HepG2 (cell line): ENCODE data around the gene STK4. TPM values are rescaled to one million over a fixed set of nuclear protein-coding genes. Genes with fewer than 3 reads are reported as not detected.
A peak's percentile ranks its signal among the peaks of the same experiment; 100 is the strongest.

Experiments
- ATAC-seq: fragments of 200-7000 bp; cut with Tn5 transposase; 3 replicates; pipeline ENCODE4 v1.9.1; 2020; ENCODE audit warnings: mild to moderate bottlenecking, moderate library complexity
- BruUV-seq: library from RNA; stranded (reverse); fragments of 400-500 nt; replicated peaks from 2 replicates; lab custom pipeline; 2021; lab: Mats Ljungman, UMichigan
- CTCF ChIA-PET: fragments of 300-600 bp; formaldehyde crosslinking; extraction: SDS; loops from one replicate; lab custom pipeline; 2021; ENCODE audit warnings: low total read pairs, inconsistent platforms, low intra/inter-chr PET ratio; lab: Yijun Ruan, JAX
- POLR2A ChIA-PET: fragments of 350-600 bp; sonication (Branson Sonifier 250); formaldehyde crosslinking; loops from one replicate; lab custom pipeline; 2020; ENCODE audit warnings: antibody characterized with exemption, inconsistent platforms; lab: Yijun Ruan, JAX
- DNase-seq: peaks from one replicate; pipeline ENCODE4 v3.0.0-alpha.2; 2015; ENCODE audit warnings: low spot score
- FAIRE-seq: peaks from 3 replicates; lab custom pipeline; 2011; peaks lifted over from hg19 to GRCh38; lab: Jason Lieb, UNC
- H2AFZ ChIP-seq: one replicate; pipeline ENCODE4 v1.6.1; 2011; ENCODE audit warnings: low read length, inconsistent platforms
- H3K27ac ChIP-seq: fragments of 300-600 bp; 3 replicates; pipeline ENCODE4 v1.8.0; 2011; ENCODE audit warnings: mixed run types, mild to moderate bottlenecking, mixed read lengths, low read length, inconsistent platforms; ENCODE audit not compliant: insufficient read depth; ENCODE audit errors: extremely low read length
- H3K27me3 ChIP-seq, 2 experiments: fragments of 200-600 bp in 1 of 2; 2 replicates in 1 of 2; 3 replicates in 1 of 2; pipeline versions ENCODE4 v1.6.0 to v1.8.0; 2011; ENCODE audit warnings: low read length in 2 of 2, mild to moderate bottlenecking in 2 of 2, moderate library complexity in 2 of 2, inconsistent platforms in 1 of 2; ENCODE audit not compliant: insufficient read depth in 2 of 2, control insufficient read depth in 1 of 2
- H3K36me3 ChIP-seq, 2 experiments: fragments of 200-600 bp in 1 of 2; replicated peaks in 1 of 2; 2 replicates in 1 of 2; 3 replicates in 1 of 2; pipeline versions ENCODE4 v1.5.1 to v1.8.0; 2011; ENCODE audit warnings: low read length in 2 of 2, inconsistent platforms in 1 of 2; ENCODE audit not compliant: insufficient read depth in 2 of 2, control insufficient read depth in 1 of 2
- H3K4me1 ChIP-seq: 2 replicates; pipeline ENCODE4 v1.5.1; 2012; ENCODE audit warnings: low read length, inconsistent platforms; ENCODE audit not compliant: insufficient read depth
- H3K4me2 ChIP-seq: 2 replicates; pipeline ENCODE4 v1.6.0; 2011; ENCODE audit warnings: low read depth, low read length, inconsistent platforms
- H3K4me3 ChIP-seq, 3 experiments: fragments of 200-600 bp in 1 of 3; sonication (generic), shearing (Covaris generic) in 1 of 3; replicated peaks in 1 of 3; 2 replicates each; pipeline ENCODE4 v1.5.1; 2011 to 2016; ENCODE audit warnings: low read length in 3 of 3, inconsistent platforms in 2 of 3, low read depth in 2 of 3, mild to moderate bottlenecking in 2 of 3, control low read depth in 1 of 3, mixed read lengths in 1 of 3; ENCODE audit not compliant: insufficient read depth in 1 of 3
- H3K79me2 ChIP-seq: one replicate; pipeline ENCODE4 v1.6.1; 2011; ENCODE audit warnings: low read length, inconsistent platforms; ENCODE audit not compliant: insufficient read depth
- H3K9ac ChIP-seq: 2 replicates; pipeline ENCODE4 v1.6.0; 2011; ENCODE audit warnings: mild to moderate bottlenecking, low read depth, low read length, inconsistent platforms; ENCODE audit not compliant: insufficient read depth
- H3K9me3 ChIP-seq: 2 replicates; pipeline ENCODE4 v1.5.1; 2012; ENCODE audit warnings: mild to moderate bottlenecking, low read length
- H4K20me1 ChIP-seq: 2 replicates; pipeline ENCODE4 v1.6.0; 2011; ENCODE audit warnings: inconsistent platforms, mild to moderate bottlenecking, low read length, moderate library complexity; ENCODE audit not compliant: insufficient read depth
- CCDC6 ChIP-seq: sonication (generic); formaldehyde crosslinking; IDR thresholded peaks from 2 replicates; pipeline ENCODE4 v1.8.1; 2022; ENCODE audit warnings: mild to moderate bottlenecking, missing genetic modification reagents, moderate library complexity
- HOXA5 ChIP-seq: sonication (generic); formaldehyde crosslinking; IDR thresholded peaks from 2 replicates; pipeline ENCODE4 v1.4.0; 2020; ENCODE audit warnings: missing genetic modification reagents
- RXRB ChIP-seq: IDR thresholded peaks from 2 replicates; pipeline ENCODE4 v1.6.1; 2016; ENCODE audit warnings: borderline replicate concordance, missing genetic modification reagents, missing compliant biosample characterization
- ZBTB7B ChIP-seq: sonication (generic); formaldehyde crosslinking; IDR thresholded peaks from 2 replicates; pipeline ENCODE4 v1.4.0; 2020; ENCODE audit warnings: missing genetic modification reagents
- ZNF792 ChIP-seq: IDR thresholded peaks from 2 replicates; pipeline ENCODE4 v1.6.1; 2016
- WGBS: methylation state at CpG from one replicate; pipeline ENCODE4 v1.1.6; 2017; ENCODE audit warnings: low lambda C conversion rate; 5-methylcytosine and 5-hydroxymethylcytosine counted together
- in situ Hi-C: cut with HindIII; loops from 2 replicates; pipeline ENCODE4 v1.10.0; 2017; ENCODE audit warnings: low pct_unique_long_range_greater_than_20kb; ENCODE audit not compliant: extremely low pct_ligation_motif_present
- intact Hi-C: fragments of 100-400 bp; cut with micrococcal nuclease; formaldehyde crosslinking; loops from one replicate; pipeline ENCODE4 v1.10.0; 2022; ENCODE audit not compliant: unreplicated experiment
- polyA plus RNA-seq, 8 experiments: library from polyadenylated mRNA; depleted of rRNA in 3 of 8; stranded (reverse) in 7 of 8; unstranded in 1 of 8; fragments of >200 nt; fragmentation: Illumina TruSeq in 4 of 8; extraction: Trizol in 4 of 8; gene quantifications; 2 replicates each; pipeline versions ENCODE4 v1.2.1 to v1.2.3, GENCODE V29; 2011 to 2016; ENCODE audit warnings: low read depth in 4 of 8, missing spikeins in 1 of 8, mixed read lengths in 1 of 8; ENCODE audit not compliant: insufficient read depth in 1 of 8
- total RNA-seq, 5 experiments: library from RNA; depleted of rRNA; stranded (reverse); fragments of >200 nt; fragmentation: Illumina TruSeq; extraction: Trizol; gene quantifications; 2 replicates each; pipeline ENCODE4 v1.2.3, GENCODE V29; 2016; ENCODE audit warnings: low read depth in 1 of 5

STK4 gene
- total and polyA plus RNA-seq, 2 of the 13 experiments (the other 11 are each of a cell fraction or from before 2014, with no cell fraction given): 25.6 to 38.3 TPM

DNA sequence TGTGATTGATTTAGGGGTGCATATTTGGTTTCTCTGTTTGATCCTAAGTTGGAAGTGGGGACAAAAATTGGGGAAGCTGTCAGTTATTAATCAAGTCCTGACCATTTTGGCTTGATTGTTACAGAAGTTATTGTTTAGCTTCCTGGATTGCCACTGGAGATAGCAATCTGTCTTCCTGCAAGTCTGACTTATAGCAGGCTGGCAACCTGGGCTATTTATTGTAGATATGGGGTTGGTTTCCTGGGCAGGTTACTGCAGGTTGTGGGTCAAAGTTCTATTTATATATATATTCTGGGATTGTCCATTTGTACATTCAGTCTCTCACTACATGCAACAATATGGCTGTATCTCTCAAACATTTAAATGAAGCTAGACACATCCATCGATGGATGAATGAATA, 116.8 kb downstream of the STK4 start:
- Histone ChIP-seq H3K9me3 (peaks cover 8% of the 10 kb centered on the region), H3K79me2 (no peaks in the 10 kb centered on the region), H3K36me3 (peaks cover 1 to 4% of the 10 kb centered on the region in 2 experiments; a peak in 1 of 5 replicates), H3K9ac (no peak overlapping the region), H3K4me2 (no peak overlapping the region), H3K4me3 (no peak overlapping the region), H3K27me3 (no peaks in the 10 kb centered on the region), H2AFZ (no peak overlapping the region), H4K20me1 (no peaks in the 10 kb centered on the region), H3K27ac (no peak overlapping the region), H3K4me1 (peaks cover 5% of the 10 kb centered on the region)
- FAIRE-seq: no peak
- no peak for DNase-seq
- TF ChIP-seq ZNF792 (CRISPR knock-in tag) (peak; percentile 95), RXRB (CRISPR knock-in tag) (no peak)
- ChIA-PET POLR2A (no interaction called here), CTCF (no interaction called here)
- in situ Hi-C loops (no loop called here), intact Hi-C loops (no loop called here)
- ATAC-seq: no peak
- 98% methylated on average over 1 of the region's 1 CpG for WGBS
- no TSS peak for BruUV-seq

DNA sequence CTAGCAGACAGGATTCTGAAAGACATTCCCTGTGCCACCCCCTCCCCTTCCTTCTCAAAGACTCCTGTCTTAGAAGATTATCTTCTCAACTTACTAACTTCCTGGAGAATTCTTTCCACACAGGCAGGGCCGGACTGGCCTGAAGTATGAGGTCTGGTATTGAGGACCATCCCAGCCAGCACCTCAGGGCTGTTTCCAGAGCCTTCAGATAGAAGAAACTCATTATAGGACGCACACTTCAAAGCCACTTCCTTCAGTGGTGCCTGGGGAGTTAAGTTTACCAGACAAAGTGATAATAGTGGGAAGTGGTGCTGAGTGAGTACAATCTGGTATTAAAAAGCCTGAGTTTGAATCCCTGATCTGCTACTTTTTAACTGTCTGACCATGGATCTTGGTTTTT, 119.0 kb downstream of the STK4 start:
- in situ Hi-C loops: no loop called here

More for the DNA sequence above, 119.0 kb downstream of the STK4 start:
- no peak overlapping the region for H3K4me3 ChIP-seq
- ChIA-PET POLR2A (no interaction called here), CTCF (interaction anchor here (1.2 kb wide), 1 partner anchor 41 kb away, joined by 3 read pairs; no protein-coding TSS in a partner anchor)
- FAIRE-seq: no peak
- WGBS: 88% methylated on average over 2 of the region's 2 CpGs
- BruUV-seq: no TSS peak
- no peak for DNase-seq
- peaks cover 1 to 3% of the 10 kb centered on the region in 2 experiments; a peak in 1 of 5 replicates for H3K36me3 ChIP-seq
- no peak overlapping the region for H3K27ac ChIP-seq
- no peak overlapping the region for H3K9ac ChIP-seq
- intact Hi-C loops: no loop called here
- H3K27me3 ChIP-seq: no peaks in the 10 kb centered on the region
- H4K20me1 ChIP-seq: no peaks in the 10 kb centered on the region
- no peak overlapping the region for H2AFZ ChIP-seq
- TF ChIP-seq ZBTB7B (CRISPR knock-in tag) (no peak), CCDC6 (no peak), HOXA5 (CRISPR knock-in tag) (no peak)
- H3K4me1 ChIP-seq: no peaks in the 10 kb centered on the region
- no peaks in the 10 kb centered on the region for H3K79me2 ChIP-seq
- H3K4me2 ChIP-seq: no peak overlapping the region
- no peak for ATAC-seq
- peaks cover 8% of the 10 kb centered on the region for H3K9me3 ChIP-seq
